GM12878 (cell line): ENCODE data around the gene MAGI1.

Experiments used
- CREB1 ChIP-seq: IDR thresholded peaks from 2 replicates; pipeline ENCODE4 v1.6.1; 2012; ENCODE audit warnings: low read depth, mild to moderate bottlenecking, inconsistent platforms
- FOXK2 ChIP-seq: fragments of 450-650 bp; IDR thresholded peaks from 2 replicates; pipeline ENCODE4 v1.6.1; 2017; ENCODE audit warnings: mild to moderate bottlenecking, moderate library complexity
- HCFC1 ChIP-seq: fragments of 150-350 bp; IDR thresholded peaks from 2 replicates; pipeline ENCODE4 v1.6.1; 2014; ENCODE audit warnings: low read length
- HDAC2 ChIP-seq: fragments of 200-600 bp; sonication (generic); IDR thresholded peaks from 2 replicates; pipeline ENCODE4 v1.6.1; 2017
- KDM1A ChIP-seq: fragments of 200-600 bp; sonication (generic); IDR thresholded peaks from 2 replicates; pipeline ENCODE4 v1.6.1; 2016; ENCODE audit warnings: borderline replicate concordance
- NFYB ChIP-seq: IDR thresholded peaks from 2 replicates; pipeline ENCODE4 v1.6.1; 2011; ENCODE audit warnings: low read depth, mild to moderate bottlenecking, low read length, improper control_type of control experiment, moderate library complexity; ENCODE audit not compliant: insufficient read depth
- POLR2A ChIP-seq: IDR thresholded peaks from 2 replicates; pipeline ENCODE4 v1.6.1; 2011; ENCODE audit warnings: low read depth, mild to moderate bottlenecking, low read length
- POLR2AphosphoS5 ChIP-seq: IDR thresholded peaks from 2 replicates; pipeline ENCODE4 v1.6.1; 2011; ENCODE audit warnings: mild to moderate bottlenecking, low read length, inconsistent platforms
- TAF1 ChIP-seq: IDR thresholded peaks from 2 replicates; pipeline ENCODE4 v1.6.1; 2011; ENCODE audit warnings: mild to moderate bottlenecking, low read depth, low read length, borderline replicate concordance

DNA sequence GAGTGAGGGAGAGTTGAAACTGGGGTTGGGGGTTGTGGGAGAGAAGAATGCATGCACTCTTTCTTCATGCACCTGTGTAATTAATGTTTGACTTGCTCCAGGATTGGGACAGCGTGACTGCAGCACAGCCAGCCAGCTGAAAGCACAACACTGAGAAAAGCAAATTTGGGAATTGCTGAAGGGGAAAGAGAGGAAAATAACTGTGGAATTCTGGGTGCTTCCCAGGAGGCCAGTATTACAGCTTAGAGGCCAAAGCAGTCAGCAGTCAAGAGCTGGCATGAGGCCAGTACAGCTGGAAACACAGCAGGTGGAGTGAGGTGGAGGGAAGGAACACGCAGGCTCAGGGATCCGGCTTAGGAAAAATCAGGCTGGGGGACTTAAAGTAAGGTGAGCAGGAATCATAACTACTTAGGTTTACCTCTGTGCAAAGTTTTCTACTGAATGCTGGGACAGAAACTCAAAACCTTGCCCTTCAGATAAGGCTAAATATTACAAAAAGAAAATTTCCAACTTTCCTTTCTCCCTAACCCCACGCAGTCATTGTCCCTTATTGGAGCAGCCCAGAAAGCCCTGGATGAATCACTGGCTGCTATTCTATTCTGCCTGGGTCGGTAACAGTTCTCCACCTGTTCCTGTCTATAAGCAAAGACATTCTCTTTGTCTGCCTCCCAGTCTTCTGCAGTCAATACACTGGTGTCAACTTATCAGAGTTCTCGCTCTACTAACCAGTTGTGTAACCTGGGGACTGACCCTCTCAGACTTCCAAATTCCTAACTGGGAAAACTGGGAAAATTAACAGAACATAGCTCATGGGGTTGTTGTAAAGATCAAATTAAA is 167.2 kb downstream of the MAGI1 start:
- TF ChIP-seq FOXK2 (no peak), POLR2A (no peak), HCFC1 (no peak), POLR2AphosphoS5 (no peak), NFYB (no peak), CREB1 (no peak), HDAC2 (no peak), TAF1 (no peak), KDM1A (no peak)
